MCF 10A (cell line): Measurements from ENCODE around the gene ECE1. TPM values are rescaled to one million over a fixed set of nuclear protein-coding genes. Genes with fewer than 3 reads are reported as not detected.

Experiments
- BruUV-seq: library from RNA; stranded (reverse); fragments of 400-500 nt; replicated peaks from 2 replicates; lab custom pipeline; 2021; lab: Mats Ljungman, UMichigan
- CTCF ChIA-PET: fragments of 300-600 bp; sonication (Branson Sonifier 250); formaldehyde crosslinking; extraction: SDS; loops from one replicate; lab custom pipeline; 2021; ENCODE audit warnings: antibody characterized with exemption, inconsistent platforms; lab: Yijun Ruan, JAX
- POLR2A ChIA-PET: fragments of 300-600, 350-650 bp; sonication (Branson Sonifier 250); formaldehyde crosslinking; extraction: SDS; loops from one replicate; lab custom pipeline; 2020; ENCODE audit warnings: antibody characterized with exemption, inconsistent platforms; lab: Yijun Ruan, JAX
- DNase-seq: peaks from one replicate; pipeline ENCODE4 v3.0.0-alpha.2; 2018; ENCODE audit not compliant: unreplicated experiment
- H3K27ac Mint-ChIP-seq: one replicate; pipeline ENCODE4 v1.8.0; 2022; ENCODE audit warnings: mild to moderate bottlenecking, low read depth, mixed read lengths; ENCODE audit not compliant: unreplicated experiment
- H3K27me3 Mint-ChIP-seq: one replicate; pipeline ENCODE4 v1.8.0; 2022; ENCODE audit warnings: mixed read lengths; ENCODE audit not compliant: insufficient read depth, unreplicated experiment
- H3K36me3 Mint-ChIP-seq: one replicate; pipeline ENCODE4 v1.8.0; 2022; ENCODE audit warnings: mild to moderate bottlenecking, moderate library complexity, mixed read lengths; ENCODE audit not compliant: insufficient read depth, unreplicated experiment
- H3K4me1 Mint-ChIP-seq: one replicate; pipeline ENCODE4 v1.8.0; 2022; ENCODE audit warnings: mixed read lengths; ENCODE audit not compliant: insufficient read depth, unreplicated experiment
- H3K4me3 Mint-ChIP-seq: one replicate; pipeline ENCODE4 v1.8.0; 2022; ENCODE audit warnings: mild to moderate bottlenecking, moderate library complexity, mixed read lengths; ENCODE audit not compliant: unreplicated experiment
- H3K9me3 Mint-ChIP-seq: one replicate; pipeline ENCODE4 v1.8.0; 2022; ENCODE audit warnings: mixed read lengths; ENCODE audit not compliant: unreplicated experiment
- CTCF ChIP-seq: fragments of 200-600 bp; IDR thresholded peaks from one replicate; pipeline ENCODE4 v1.8.0; 2022; ENCODE audit warnings: antibody characterized with exemption, mild to moderate bottlenecking; ENCODE audit not compliant: unreplicated experiment
- intact Hi-C: fragments of 100-400 bp; cut with micrococcal nuclease; formaldehyde crosslinking; loops from 2 replicates; pipeline ENCODE4 v1.14.1; 2022
- total RNA-seq: library from RNA; stranded (reverse); gene quantifications from 2 replicates; pipeline ENCODE4 v1.2.3, GENCODE V29; 2022

The ECE1 gene
- total RNA-seq, 1 experiment from 2014 or later, result 40.0 TPM

GRCh38 chr1:21325731-21326387, 35.6 kb upstream of the ECE1 start:
- no peak for DNase-seq
- POLR2A ChIA-PET, result interaction anchor here (0.9 to 2.6 kb wide), 7 partner anchors 9 to 74 kb away, joined by 3 to 33 read pairs (median 10); no protein-coding TSS in a partner anchor
- Mint-ChIP-seq H3K36me3 (peaks cover 5% of the 10 kb centered on the region), H3K4me3 (peak overlapping the region; percentile 28), H3K27me3 (no peaks in the 10 kb centered on the region), H3K4me1 (peaks cover 57% of the 10 kb centered on the region), H3K27ac (peak overlapping the region; percentile 90), H3K9me3 (no peaks in the 10 kb centered on the region)
- TF ChIP-seq CTCF, result no peak
- intact Hi-C loops, result no loop called here
- no TSS peak for BruUV-seq
- CTCF ChIA-PET, result interaction anchor here (0.5 to 4.8 kb wide), 5 partner anchors 9 to 805 kb away, joined by 3 to 23 read pairs (median 6); no protein-coding TSS in a partner anchor

GRCh38 chr1:21325231-21325718, 35.0 kb upstream of the ECE1 start:
- H3K27me3 Mint-ChIP-seq, result no peaks in the 10 kb centered on the region
- ChIA-PET POLR2A (interaction anchor here (0.6 to 2.6 kb wide), 9 partner anchors 10 to 73 kb away, joined by 3 to 33 read pairs (median 11); no protein-coding TSS in a partner anchor), CTCF (interaction anchor here (0.5 to 4.8 kb wide), 8 partner anchors 10 to 805 kb away, joined by 3 to 23 read pairs (median 8); no protein-coding TSS in a partner anchor)
- BruUV-seq, result no TSS peak
- H3K4me1 Mint-ChIP-seq, result peaks cover 57% of the 10 kb centered on the region
- peak overlapping the region; percentile 28 for H3K4me3 Mint-ChIP-seq
- TF ChIP-seq CTCF, result no peak
- intact Hi-C loops, result no loop called here
- no peak for DNase-seq
- H3K27ac Mint-ChIP-seq, result peak overlapping the region; percentile 90
- peaks cover 5% of the 10 kb centered on the region for H3K36me3 Mint-ChIP-seq
- no peaks in the 10 kb centered on the region for H3K9me3 Mint-ChIP-seq

GRCh38 chr1:21324368-21325141, 34.3 kb upstream of the ECE1 start:
- Mint-ChIP-seq H3K27ac (peak overlapping the region; percentile 90), H3K27me3 (no peaks in the 10 kb centered on the region), H3K36me3 (peaks cover 5% of the 10 kb centered on the region), H3K4me1 (peaks cover 57% of the 10 kb centered on the region), H3K4me3 (peak overlapping the region; percentile 28), H3K9me3 (no peaks in the 10 kb centered on the region)
- no peak for TF ChIP-seq CTCF
- no TSS peak for BruUV-seq
- CTCF ChIA-PET, result interaction anchor here (0.7 to 4.8 kb wide), 9 partner anchors 10 to 130 kb away, joined by 3 to 23 read pairs (median 6); no protein-coding TSS in a partner anchor
- intact Hi-C loops, result no loop called here
- DNase-seq, result peak; percentile 92
- POLR2A ChIA-PET, result interaction anchor here (0.6 to 2.6 kb wide), 13 partner anchors 10 to 632 kb away, joined by 3 to 33 read pairs (median 4); no protein-coding TSS in a partner anchor
